GM12892 (cell line): ENCODE measurements around the gene E2F4.

Experiments
- POLR2A ChIP-seq: IDR thresholded peaks from 2 replicates; pipeline ENCODE4 v1.6.1; 2011; ENCODE audit warnings: low read depth, low read length, control low read depth
- TAF1 ChIP-seq: IDR thresholded peaks from 2 replicates; pipeline ENCODE4 v1.6.1; 2011; ENCODE audit warnings: low read depth, mild to moderate bottlenecking, control low read depth, low read length, borderline replicate concordance

GRCh38 chr16:67200491-67200890 lies 8.5 kb downstream of the E2F4 start:
- no peak for TF ChIP-seq POLR2A
- no peak for TF ChIP-seq TAF1
